NCI-H128 (cell line): ENCODE results near the gene GPR61.
A peak's percentile ranks its signal among the peaks of the same experiment; 100 is the strongest.

Experiments used
- DNase-seq: peaks from one replicate; lab custom pipeline; 2025; ENCODE audit not compliant: unreplicated experiment; lab: John Stamatoyannopoulos, UW

GPR61 gene

GRCh38 chr1:109508873-109509175, 30.8 kb upstream of the GPR61 start:
- DNase-seq, result no peak

- no peak for DNase-seq
Measured at GRCh38 chr1:109509176-109510134, 30.2 kb upstream of the GPR61 start, which contains the start of gene AMIGO1. TSS of gene AMIGO1 (minus strand) at chr1:109509727. CDS start at chr1:109508912, 815 bp downstream.

DNA sequence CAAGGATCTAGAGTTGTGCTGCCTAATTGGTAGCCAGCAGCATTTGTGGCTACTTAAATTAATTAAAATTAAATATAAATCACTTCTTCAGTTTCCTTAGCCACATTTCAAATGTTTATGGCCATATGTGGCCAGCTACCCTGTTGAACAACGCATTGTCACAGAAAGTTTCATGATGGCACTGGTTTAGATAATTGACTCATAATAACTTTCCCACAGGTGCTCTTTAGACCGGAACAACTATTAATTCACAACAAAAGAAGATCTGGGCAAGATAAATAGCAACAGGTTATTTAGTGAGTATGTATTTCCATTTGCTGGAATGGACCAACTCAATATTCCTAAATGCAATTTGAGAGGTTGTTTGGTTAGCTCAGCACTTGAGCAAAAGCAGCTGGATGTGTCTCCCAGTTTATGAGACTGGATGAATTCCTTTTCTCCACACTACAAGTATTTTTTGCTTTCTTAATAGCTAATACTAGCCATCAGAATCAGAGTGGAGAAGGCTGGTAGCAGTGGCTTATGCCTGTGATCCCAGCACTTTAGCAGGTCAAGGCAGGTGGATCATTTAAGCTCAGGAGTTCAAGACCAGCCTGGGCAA, 26.5 kb upstream of the GPR61 start:
- no peak for DNase-seq

GRCh38 chr1:109514846-109515245, 24.8 kb upstream of the GPR61 start:
- no peak for DNase-seq

- DNase-seq, result no peak
Measured at GRCh38 chr1:109516872-109517271, 22.8 kb upstream of the GPR61 start.

DNA sequence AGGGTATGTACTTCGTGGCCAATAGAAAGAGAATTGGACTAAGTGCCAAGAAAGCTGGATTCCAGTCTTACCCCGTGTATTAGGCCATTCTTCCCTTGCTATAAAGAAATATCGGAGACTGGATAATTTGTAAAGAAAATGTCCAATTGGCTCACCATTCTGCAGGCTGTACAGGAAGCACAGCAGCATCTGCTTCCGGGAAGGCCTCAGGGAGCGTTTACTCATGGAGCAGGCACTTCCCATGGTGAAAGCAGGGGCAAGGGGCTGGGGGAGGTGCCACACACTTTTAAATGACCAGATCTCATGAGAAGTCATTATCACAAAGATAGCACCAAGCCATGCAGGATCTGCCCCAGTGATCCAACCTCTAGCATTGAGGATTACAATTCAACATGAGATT, 22.3 kb upstream of the GPR61 start:
- DNase-seq, result no peak

DNA sequence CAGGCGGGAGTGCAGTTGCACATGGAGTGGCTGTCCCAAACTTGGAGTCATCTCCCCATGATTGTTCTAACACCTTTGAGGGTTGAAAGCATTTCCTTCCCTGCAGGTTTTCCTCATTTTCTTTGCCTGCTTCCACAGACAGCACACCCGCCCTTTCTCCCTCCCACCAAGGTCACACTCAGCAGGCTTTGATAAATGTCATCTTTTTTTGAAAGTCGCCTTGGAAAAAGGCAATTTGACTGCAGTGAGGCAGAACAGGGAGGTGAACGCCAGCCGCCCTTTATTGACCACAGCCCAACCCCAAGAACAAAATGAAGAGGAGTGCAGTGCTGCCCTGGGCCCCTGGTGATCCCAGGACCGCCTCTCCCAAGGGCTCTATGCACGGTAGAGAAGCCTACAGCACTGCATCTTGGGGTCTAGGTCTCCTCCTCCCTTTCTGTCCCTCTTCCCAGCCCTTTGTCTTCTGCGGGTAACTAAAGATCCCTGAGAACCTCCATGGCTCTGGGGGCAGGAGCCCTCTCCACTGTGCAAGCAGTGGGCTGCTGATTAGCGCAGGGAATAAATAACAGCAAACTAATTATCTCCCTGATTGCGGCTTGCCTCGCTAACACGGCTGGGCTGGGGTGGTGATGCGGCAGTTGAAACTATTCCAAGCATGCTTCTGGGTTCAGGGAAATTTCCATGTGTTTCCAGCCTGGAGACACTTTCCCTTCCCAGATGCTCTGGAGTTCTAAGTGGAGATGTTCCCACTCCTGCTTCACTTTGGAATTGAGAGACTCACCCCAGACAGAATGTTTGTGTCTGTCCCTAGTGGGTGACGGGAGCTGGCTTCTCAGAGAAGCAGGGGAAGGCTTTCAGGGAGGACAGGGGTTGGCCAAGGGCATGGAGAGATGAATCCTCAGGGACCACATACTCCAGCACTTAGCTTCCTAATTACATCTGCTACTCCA, 18.4 kb upstream of the GPR61 start:
- no peak for DNase-seq

- DNase-seq, result no peak
Measured at GRCh38 chr1:109522026-109522425, 17.6 kb upstream of the GPR61 start.

- no peak for DNase-seq
Measured at GRCh38 chr1:109523706-109524105, 16.0 kb upstream of the GPR61 start.

- DNase-seq, result no peak
Measured at GRCh38 chr1:109527098-109527811, 12.4 kb upstream of the GPR61 start.

GRCh38 chr1:109527846-109528695, 11.6 kb upstream of the GPR61 start:
- DNase-seq, result no peak

DNA sequence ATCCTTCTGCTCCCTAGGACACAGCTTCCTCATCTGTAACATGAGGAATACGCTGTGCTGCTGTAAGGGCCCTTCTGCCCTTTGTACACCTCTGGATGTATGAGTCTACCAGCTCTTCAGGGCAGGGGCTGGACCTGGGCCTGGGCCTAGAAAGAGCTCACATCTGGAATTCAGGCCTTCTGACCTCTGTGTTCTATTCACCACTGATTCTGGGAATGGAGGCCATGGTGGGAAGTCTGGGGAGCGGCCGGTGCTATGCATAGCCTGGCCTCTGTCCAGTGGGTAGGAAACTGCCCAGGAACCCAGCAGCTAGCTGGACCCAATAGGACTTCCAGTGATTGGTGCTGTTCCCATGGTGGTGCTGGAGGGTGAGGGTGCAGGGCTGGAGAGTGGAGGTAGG, 11.0 kb upstream of the GPR61 start:
- DNase-seq, result no peak

DNA sequence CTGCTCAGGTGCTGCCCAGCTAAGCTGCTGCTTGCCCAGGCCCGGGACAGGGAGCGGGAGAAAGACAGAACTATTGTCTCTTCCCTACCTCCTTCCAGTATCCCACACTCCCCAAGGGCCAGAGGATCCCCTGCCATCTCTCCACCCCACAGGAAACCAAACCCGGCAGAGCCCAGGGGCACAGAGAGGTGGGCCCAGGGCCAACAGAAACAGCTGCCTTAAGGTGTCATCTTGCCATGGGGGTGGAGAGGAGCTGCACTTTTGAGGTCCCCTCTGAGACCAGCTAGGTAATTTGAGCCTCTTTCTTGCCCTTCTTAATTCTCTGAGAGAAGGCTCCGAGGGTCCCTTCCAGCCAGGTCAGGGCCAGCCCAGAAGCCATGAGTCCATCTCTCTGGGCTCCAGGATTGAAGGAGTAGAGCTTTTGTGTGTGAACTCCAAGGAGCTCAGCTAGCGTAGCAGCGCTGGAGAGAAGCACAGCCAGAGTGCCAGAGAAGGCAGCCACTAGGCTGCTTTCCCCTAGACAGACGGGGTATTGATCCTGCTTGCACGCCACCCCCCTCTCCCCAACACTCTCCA, 9.7 kb upstream of the GPR61 start:
- no peak for DNase-seq

GRCh38 chr1:109530457-109531087, 9.1 kb upstream of the GPR61 start:
- DNase-seq, result no peak

GRCh38 chr1:109531380-109531779, 8.3 kb upstream of the GPR61 start:
- DNase-seq, result no peak

DNA sequence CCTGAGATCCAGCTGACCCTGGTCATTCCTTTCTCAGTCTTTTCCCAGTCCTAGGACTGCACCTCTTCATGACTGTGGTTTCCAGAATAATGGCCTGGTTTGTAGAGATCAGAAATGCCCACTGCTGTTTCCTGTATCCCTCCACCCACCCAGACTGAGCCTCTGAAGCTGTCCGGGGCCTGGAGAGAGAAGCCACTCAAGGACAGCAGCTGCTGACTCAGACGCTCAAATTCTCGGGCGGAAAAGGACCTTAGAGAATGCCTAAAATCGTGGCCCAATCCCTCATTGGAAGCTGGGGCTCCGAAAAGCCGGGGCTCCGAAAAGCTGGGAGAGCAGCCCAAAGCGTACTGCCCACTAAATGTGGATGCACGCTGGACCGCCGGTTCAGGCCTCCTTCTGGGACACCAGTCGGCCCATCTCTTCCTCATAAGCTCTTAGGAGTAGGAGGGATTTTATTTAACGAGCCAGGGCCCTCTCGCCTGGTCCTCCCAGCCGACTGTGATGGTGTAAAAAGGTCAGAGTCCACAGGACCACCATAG, 7.8 kb upstream of the GPR61 start:
- DNase-seq, result no peak

DNA sequence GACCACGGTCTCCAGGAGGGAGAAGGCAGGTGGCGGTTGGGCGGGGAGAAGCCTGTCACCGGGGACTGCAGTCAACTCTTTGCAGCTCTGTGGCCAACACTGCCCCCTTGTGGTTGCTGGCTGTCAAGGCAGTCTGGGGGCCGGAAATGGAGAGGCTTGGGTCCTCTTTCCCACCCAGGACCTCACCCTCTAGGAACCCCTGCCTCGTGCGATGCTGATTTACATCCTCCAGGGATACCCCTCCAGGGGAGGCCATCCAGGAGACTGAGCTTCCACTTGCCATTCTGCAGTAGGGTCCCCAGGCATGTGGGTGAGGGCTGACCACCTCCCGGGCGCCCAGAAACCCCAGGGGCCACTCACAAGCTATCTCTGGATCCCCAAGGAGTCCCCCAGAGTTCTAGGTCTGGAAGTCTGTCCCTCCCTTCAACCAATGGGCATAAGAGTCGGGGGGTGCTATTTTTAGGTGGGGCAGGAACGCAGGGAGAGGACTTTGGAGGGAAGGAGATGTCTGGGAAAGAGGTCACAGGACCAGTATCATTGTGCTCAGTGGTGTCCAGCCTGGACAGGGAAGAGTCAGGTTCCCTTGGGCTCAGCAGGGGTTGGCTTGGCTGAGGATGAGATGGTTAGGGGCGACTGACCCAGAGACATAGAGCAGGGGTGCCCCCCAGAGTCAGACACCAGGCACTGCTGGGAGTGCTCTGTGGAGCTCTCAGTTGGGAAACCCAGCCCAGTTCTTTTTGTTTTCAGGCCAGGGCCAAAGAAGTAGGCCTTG, 7.1 kb upstream of the GPR61 start:
- peak; percentile 72 for DNase-seq

DNA sequence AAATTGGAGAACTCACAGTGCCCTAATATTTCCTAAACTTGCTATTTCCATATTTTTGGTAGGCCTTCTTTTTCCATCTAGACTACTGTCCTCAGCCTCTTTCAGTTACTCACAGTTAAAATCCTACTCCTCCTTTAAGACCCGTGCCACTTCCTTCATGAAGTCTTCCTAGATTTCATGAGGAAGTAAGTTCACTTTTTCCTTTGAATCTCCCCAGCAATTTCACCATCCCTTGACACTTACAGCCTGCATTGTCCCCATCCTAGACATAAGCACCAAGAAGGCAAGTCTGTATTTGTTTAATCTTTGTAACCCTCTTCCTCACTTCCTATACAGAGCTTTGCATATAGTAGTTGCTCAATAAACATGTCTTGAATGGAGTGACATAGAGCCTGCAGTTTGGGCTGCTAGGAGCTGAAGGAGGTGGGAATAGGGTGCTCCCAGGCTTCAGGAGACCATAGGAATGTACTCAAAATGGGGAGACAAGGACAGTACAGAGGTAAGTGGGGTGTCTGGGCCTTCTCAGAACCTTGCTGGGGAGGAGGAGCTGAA, 5.3 kb upstream of the GPR61 start:
- DNase-seq, result no peak
